ENCODE measurements around the gene CEP112. TPM values are rescaled to one million over a fixed set of nuclear protein-coding genes. Genes with fewer than 3 reads are reported as not detected.
A peak's percentile ranks its signal among the peaks of the same experiment; 100 is the strongest.

Gene CEP112
- total and polyA plus RNA-seq, 2 experiments from 2014 or later = 4.0 to 4.3 TPM

DNA sequence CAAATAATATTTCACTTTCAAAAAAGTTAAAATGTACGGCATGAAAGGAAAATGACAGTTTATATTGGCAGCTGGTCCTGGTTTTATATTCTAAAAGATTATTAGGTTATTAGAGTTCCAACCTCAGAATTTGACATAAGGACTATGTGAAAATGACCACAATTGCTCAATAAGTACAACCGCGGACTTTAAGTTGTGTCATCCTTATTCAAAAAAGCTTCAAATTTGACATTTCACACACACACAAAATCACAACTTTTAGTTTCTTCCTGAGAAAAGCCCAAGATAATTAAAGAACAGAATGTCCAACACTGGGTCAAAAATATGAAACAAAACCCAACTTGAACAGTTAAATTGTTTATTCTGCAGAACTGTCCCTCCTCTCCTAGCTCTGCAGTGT lies 497.3 kb downstream of the CEP112 start (continued):
- TF ChIP-seq, protein P1, sequence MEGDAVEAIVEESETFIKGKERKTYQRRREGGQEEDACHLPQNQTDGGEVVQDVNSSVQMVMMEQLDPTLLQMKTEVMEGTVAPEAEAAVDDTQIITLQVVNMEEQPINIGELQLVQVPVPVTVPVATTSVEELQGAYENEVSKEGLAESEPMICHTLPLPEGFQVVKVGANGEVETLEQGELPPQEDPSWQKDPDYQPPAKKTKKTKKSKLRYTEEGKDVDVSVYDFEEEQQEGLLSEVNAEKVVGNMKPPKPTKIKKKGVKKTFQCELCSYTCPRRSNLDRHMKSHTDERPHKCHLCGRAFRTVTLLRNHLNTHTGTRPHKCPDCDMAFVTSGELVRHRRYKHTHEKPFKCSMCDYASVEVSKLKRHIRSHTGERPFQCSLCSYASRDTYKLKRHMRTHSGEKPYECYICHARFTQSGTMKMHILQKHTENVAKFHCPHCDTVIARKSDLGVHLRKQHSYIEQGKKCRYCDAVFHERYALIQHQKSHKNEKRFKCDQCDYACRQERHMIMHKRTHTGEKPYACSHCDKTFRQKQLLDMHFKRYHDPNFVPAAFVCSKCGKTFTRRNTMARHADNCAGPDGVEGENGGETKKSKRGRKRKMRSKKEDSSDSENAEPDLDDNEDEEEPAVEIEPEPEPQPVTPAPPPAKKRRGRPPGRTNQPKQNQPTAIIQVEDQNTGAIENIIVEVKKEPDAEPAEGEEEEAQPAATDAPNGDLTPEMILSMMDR (conservative IDR thresholded peaks at IDR 0.05; ENCODE audit: low read depth in 2 of 2) = no peak
- TF ChIP-seq, protein P2, sequence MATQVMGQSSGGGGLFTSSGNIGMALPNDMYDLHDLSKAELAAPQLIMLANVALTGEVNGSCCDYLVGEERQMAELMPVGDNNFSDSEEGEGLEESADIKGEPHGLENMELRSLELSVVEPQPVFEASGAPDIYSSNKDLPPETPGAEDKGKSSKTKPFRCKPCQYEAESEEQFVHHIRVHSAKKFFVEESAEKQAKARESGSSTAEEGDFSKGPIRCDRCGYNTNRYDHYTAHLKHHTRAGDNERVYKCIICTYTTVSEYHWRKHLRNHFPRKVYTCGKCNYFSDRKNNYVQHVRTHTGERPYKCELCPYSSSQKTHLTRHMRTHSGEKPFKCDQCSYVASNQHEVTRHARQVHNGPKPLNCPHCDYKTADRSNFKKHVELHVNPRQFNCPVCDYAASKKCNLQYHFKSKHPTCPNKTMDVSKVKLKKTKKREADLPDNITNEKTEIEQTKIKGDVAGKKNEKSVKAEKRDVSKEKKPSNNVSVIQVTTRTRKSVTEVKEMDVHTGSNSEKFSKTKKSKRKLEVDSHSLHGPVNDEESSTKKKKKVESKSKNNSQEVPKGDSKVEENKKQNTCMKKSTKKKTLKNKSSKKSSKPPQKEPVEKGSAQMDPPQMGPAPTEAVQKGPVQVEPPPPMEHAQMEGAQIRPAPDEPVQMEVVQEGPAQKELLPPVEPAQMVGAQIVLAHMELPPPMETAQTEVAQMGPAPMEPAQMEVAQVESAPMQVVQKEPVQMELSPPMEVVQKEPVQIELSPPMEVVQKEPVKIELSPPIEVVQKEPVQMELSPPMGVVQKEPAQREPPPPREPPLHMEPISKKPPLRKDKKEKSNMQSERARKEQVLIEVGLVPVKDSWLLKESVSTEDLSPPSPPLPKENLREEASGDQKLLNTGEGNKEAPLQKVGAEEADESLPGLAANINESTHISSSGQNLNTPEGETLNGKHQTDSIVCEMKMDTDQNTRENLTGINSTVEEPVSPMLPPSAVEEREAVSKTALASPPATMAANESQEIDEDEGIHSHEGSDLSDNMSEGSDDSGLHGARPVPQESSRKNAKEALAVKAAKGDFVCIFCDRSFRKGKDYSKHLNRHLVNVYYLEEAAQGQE (IDR thresholded peaks at IDR 0.05; ENCODE audit: unreplicated experiment) = no peak
- TF ChIP-seq, protein P3, sequence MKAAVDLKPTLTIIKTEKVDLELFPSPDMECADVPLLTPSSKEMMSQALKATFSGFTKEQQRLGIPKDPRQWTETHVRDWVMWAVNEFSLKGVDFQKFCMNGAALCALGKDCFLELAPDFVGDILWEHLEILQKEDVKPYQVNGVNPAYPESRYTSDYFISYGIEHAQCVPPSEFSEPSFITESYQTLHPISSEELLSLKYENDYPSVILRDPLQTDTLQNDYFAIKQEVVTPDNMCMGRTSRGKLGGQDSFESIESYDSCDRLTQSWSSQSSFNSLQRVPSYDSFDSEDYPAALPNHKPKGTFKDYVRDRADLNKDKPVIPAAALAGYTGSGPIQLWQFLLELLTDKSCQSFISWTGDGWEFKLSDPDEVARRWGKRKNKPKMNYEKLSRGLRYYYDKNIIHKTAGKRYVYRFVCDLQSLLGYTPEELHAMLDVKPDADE (IDR thresholded peaks at IDR 0.05) = no peak

DNA sequence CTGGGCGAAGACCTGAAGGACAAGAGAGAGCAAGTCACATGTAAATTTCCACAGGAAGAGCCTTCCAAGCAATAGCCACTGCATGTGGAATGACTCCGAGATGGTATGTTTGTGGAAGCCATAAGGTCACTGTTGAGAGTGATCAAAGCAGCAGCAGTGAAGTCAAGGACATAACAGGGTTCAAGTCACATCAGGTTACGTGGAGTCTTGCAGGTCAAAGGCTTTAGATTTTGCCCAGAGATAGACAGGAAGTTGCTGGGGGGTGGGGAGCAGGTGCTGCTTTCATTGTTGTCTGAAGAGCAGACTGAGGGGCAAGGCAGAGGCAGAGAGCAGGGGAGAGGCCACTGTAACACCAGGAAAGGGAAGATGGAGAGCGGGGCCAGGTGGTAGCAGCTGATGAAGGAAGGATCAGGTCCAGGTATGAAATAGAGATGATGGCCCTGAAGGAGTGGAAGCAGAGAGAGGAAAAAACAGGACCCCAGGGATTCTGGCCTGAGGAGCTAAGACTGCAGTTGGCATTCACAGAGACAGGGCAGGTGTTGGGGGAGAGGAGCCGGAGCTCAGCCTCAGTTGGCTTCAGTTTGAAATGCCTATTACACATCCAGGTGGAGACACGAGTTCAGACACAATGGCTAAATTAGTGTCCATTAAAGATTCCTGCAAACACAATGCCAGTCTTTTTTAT lies 501.2 kb downstream of the CEP112 start:
- no peak overlapping the region for H3K27ac Mint-ChIP-seq
- Histone ChIP-seq H3K4me3 (no peak overlapping the region), H3F3A (replicated peaks; ENCODE audit: low read depth) (no peaks in the 10 kb centered on the region), H3K79me2 (replicated peaks; ENCODE audit: insufficient read depth) (no peaks in the 10 kb centered on the region), H2AFZ (peak overlapping the region; percentile 80; the same call in 1 of the 2 replicates), H3K4me1 (ENCODE audit: insufficient read depth) (peaks cover 13% of the 10 kb centered on the region), H3K27me3 (ENCODE audit: insufficient read depth) (no peaks in the 10 kb centered on the region), H3K9me2 (ENCODE audit: insufficient read depth) (no peaks in the 10 kb centered on the region), H3K4me2 (peak overlapping the region; percentile 48; the same call in 1 of the 2 replicates), H3K27ac (ENCODE audit: low read depth) (no peak overlapping the region), H4K20me1 (replicated peaks; ENCODE audit: insufficient read depth) (no peaks in the 10 kb centered on the region), H3K36me3 (ENCODE audit: insufficient read depth) (no peaks in the 10 kb centered on the region)
- DNase-seq (ENCODE audit: low spot score) = no peak
- no peaks in the 10 kb centered on the region for H3K27me3 Mint-ChIP-seq (ENCODE audit: insufficient read depth, low read depth, poor library complexity)
- no peaks in the 10 kb centered on the region for H3K36me3 Mint-ChIP-seq (ENCODE audit: low read depth)
- H3K4me3 Mint-ChIP-seq = no peak overlapping the region
- ATAC-seq = no peak
- TF ChIP-seq POLR2AphosphoS5 (IDR thresholded peaks at IDR 0.05; ENCODE audit: low read depth) (no peak), CREB1 (CRISPR knock-in tag; IDR thresholded peaks at IDR 0.05; ENCODE audit: low read depth) (no peak), ZNF114 (CRISPR knock-in tag; IDR thresholded peaks at IDR 0.05) (no peak), ZNF331 (CRISPR knock-in tag; IDR thresholded peaks at IDR 0.05; ENCODE audit: low read depth) (no peak), EZH2phosphoT487 (IDR thresholded peaks at IDR 0.05; ENCODE audit: unreplicated experiment) (no peak), JUNB (IDR thresholded peaks at IDR 0.05; ENCODE audit: unreplicated experiment) (no peak), STAT1 (IDR thresholded peaks at IDR 0.05; ENCODE audit: unreplicated experiment) (no peak), EZH2 (IDR thresholded peaks at IDR 0.05; ENCODE audit: low read depth, unreplicated experiment) (no peak), NANOG (IDR thresholded peaks at IDR 0.05; ENCODE audit: borderline replicate concordance) (no peak)
- TF ChIP-seq, protein P1 (conservative IDR thresholded peaks at IDR 0.05; ENCODE audit: low read depth in 2 of 2) = no peak
- TF ChIP-seq, protein P3 (IDR thresholded peaks at IDR 0.05) = no peak; the same call in 1 of the 2 replicates
- TF ChIP-seq, protein P2 (IDR thresholded peaks at IDR 0.05; ENCODE audit: unreplicated experiment) = no peak
- H3K9me3 Mint-ChIP-seq = no peaks in the 10 kb centered on the region; the same call in 2 of the 3 replicates
- peaks cover 22% of the 10 kb centered on the region for H3K4me1 Mint-ChIP-seq
